ENCODE data around the gene C19orf81.

- no peak for TF ChIP-seq POLR2AphosphoS5 (IDR thresholded peaks at IDR 0.05)
- TF ChIP-seq POLR2A (IDR thresholded peaks at IDR 0.05): no peak
- no peak for TF ChIP-seq CTCF (IDR thresholded peaks at IDR 0.05)
Measured at GRCh38 chr19:50649433-50650391, at the start of gene C19orf81.

Measured in prostate gland (tissue), 2 donors.